Neural crest cell (in vitro differentiated cells): Measurements from ENCODE around the gene CRYBA2. TPM values are rescaled to one million over a fixed set of nuclear protein-coding genes. Genes with fewer than 3 reads are reported as not detected.

Experiments used
- DNase-seq: peaks from one replicate; pipeline ENCODE4 v3.0.0; 2021; ENCODE audit warnings: low read depth, mixed read lengths, low spot score
- H3K27ac Mint-ChIP-seq: one replicate; pipeline ENCODE4 v1.8.0; 2021; ENCODE audit warnings: mild to moderate bottlenecking, mixed read lengths; ENCODE audit not compliant: unreplicated experiment
- H3K27me3 Mint-ChIP-seq: 2 replicates; pipeline ENCODE4 v1.8.0; 2021; ENCODE audit warnings: low read depth, mild to moderate bottlenecking, mixed read lengths
- H3K36me3 Mint-ChIP-seq: 2 replicates; pipeline ENCODE4 v1.8.0; 2021; ENCODE audit warnings: low read depth, mild to moderate bottlenecking, mixed read lengths
- H3K4me1 Mint-ChIP-seq: 2 replicates; pipeline ENCODE4 v1.8.0; 2021; ENCODE audit warnings: mixed read lengths
- H3K4me3 Mint-ChIP-seq: one replicate; pipeline ENCODE4 v1.8.0; 2021; ENCODE audit warnings: mild to moderate bottlenecking, mixed read lengths
- H3K9me3 Mint-ChIP-seq: 2 replicates; pipeline ENCODE4 v1.8.0; 2021; ENCODE audit warnings: mixed read lengths
- total RNA-seq: library from RNA; stranded (reverse); gene quantifications from 2 replicates; pipeline ENCODE4 v1.2.1, GENCODE V29; 2021
- TF ChIP-seq, protein P1 (sequence below): fragments of 200-600 bp; sonication (generic); conservative IDR thresholded peaks from 2 replicates; pipeline ENCODE4 v1.5.0; 2021; ENCODE audit warnings: antibody characterized with exemption, mild to moderate bottlenecking

The CRYBA2 gene
- total RNA-seq, 1 donor from 2014 or later: not detected

DNA sequence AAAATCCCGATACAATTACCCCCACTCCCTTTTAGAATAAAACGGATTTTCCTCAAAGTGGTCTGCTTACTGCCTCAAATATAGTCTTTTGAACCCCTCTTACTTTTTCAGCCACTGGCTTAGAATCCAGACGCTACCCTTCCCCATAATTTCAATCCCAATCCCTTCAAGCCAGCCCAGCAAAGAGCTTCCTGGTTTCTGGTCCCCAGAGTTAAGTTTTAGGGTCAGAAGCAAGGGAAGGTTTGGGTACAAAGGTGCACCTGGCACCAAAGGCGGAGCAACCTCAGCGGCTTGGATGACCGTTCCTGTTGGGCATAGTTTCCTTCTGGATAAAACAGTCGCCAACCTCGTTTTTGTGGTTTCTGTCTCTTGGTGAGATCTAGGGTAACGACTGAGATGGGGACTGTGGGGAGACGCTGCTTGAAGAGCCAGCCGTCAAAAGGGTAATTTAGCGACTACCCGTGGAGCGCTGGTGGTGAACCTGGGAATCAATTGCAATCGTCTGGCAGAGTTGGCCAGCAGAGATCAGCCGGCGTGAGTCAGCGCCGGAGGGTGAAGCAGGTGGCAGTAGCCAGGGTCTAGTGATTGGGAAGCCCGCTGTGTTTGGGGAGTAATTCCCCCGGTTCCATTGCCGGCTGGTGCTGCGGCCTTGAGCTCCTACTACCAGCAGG, 9.8 kb downstream of the CRYBA2 start:
- H3K4me1 Mint-ChIP-seq: peaks cover 9% of the 10 kb centered on the region
- H3K36me3 Mint-ChIP-seq: no peaks in the 10 kb centered on the region
- no peaks in the 10 kb centered on the region for H3K9me3 Mint-ChIP-seq
- TF ChIP-seq, protein P1, sequence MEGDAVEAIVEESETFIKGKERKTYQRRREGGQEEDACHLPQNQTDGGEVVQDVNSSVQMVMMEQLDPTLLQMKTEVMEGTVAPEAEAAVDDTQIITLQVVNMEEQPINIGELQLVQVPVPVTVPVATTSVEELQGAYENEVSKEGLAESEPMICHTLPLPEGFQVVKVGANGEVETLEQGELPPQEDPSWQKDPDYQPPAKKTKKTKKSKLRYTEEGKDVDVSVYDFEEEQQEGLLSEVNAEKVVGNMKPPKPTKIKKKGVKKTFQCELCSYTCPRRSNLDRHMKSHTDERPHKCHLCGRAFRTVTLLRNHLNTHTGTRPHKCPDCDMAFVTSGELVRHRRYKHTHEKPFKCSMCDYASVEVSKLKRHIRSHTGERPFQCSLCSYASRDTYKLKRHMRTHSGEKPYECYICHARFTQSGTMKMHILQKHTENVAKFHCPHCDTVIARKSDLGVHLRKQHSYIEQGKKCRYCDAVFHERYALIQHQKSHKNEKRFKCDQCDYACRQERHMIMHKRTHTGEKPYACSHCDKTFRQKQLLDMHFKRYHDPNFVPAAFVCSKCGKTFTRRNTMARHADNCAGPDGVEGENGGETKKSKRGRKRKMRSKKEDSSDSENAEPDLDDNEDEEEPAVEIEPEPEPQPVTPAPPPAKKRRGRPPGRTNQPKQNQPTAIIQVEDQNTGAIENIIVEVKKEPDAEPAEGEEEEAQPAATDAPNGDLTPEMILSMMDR: no peak
- peaks cover 94% of the 10 kb centered on the region for H3K27me3 Mint-ChIP-seq
- no peak for DNase-seq
- H3K4me3 Mint-ChIP-seq: peak overlapping the region; percentile 6
- H3K27ac Mint-ChIP-seq: no peak overlapping the region

DNA sequence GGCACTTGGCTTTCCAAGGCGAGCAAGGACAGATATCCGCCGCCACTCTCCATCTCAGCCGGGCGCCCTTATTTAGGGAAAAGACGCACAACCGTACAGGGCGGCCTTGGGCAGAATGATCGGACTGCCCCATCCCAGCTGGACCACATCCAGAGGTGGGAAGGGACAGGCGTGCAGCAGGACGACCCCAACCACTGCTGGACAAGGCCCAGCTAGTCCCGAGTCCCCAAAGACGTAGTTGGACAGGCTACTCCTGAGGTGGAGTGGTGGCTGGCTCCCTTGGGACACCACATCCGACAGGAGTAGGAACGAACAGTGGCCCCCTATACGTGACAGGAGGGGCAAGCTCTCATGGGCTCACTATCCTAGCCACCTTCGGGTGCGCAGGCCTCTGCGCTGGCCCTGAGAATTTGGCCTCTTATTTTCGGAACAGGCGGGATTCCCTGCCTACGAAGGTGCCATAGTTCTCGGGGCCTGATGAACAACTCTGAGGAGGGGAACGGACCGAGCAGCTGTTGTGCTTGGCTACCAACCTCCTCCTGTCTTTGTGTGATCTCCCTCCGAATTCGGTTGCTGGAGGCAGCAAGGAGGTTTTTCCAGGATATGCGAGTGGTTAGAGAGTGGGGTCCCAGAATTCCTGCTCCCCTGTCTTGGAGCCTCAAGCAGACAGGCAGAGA, 10.5 kb downstream of the CRYBA2 start:
- Mint-ChIP-seq H3K4me1 (peaks cover 9% of the 10 kb centered on the region), H3K36me3 (no peaks in the 10 kb centered on the region), H3K9me3 (no peaks in the 10 kb centered on the region), H3K27ac (no peak overlapping the region), H3K27me3 (peaks cover 94% of the 10 kb centered on the region), H3K4me3 (peak overlapping the region; percentile 6)
- TF ChIP-seq, protein P1: no peak
- DNase-seq: no peak

DNA sequence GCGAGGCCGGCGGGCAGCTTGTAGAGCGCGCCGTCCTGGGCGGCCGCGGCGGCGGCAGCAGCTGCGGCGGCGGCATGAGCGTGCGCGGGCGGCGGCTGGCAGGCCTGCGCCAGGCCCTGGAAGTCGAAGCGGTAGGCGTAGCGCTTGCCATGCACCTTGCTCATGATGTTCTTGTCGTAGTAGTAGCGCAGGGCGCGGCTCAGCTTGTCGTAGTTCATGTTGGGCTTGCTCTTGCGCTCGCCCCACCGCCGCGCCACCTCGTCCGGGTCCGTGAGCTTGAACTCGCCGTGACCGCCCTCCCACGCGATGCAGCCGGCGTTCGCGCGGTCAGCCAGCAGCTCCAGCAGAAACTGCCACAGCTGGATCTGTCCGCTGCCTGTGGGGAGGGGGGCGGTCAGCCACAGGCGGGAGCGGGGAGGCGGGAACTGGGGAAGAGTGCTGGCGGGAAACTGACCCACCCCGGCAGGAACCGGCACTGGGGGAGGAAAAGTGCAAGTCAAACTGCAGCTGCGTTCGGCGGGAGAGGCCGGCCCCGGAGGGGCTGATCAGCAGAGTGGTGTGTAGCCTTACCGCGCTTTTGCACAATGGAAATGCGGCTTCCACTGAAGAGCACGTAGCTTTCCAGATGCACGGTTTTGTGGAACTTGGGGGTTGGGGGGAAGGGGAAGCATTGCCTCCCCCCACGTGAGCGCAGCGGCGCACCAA, 11.2 kb downstream of the CRYBA2 start:
- Mint-ChIP-seq H3K27ac (no peak overlapping the region), H3K36me3 (no peaks in the 10 kb centered on the region), H3K4me3 (no peak overlapping the region), H3K9me3 (no peaks in the 10 kb centered on the region), H3K27me3 (peaks cover 94% of the 10 kb centered on the region), H3K4me1 (peaks cover 9% of the 10 kb centered on the region)
- TF ChIP-seq, protein P1: no peak
- DNase-seq: no peak

DNA sequence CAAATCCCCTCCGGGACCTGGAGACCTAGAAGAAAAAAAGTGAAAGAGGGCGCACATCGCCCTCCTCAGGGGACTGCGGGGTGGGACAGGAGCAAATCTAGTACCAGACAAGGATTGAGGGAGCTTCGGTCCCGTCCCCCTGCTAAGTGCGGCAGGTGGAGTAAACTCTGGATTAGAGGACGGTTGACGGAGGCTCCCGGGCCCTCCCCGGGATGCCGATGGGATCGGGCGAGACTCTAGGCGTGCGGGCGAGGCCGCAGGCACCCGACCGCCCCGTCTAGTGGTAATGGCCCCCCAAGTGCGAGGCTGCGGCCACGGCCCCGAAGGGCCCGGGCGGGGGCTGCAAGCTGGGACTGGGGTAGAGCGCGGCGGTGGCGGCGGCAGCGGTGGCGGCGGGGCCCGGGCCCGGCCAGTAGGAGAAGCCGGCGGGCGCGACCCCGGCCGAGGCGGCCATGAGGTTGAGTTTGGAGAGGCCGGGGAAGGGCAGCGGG, 11.8 kb downstream of the CRYBA2 start:
- no peak for DNase-seq
- peaks cover 94% of the 10 kb centered on the region for H3K27me3 Mint-ChIP-seq
- peak overlapping the region; percentile 36 for H3K4me3 Mint-ChIP-seq
- TF ChIP-seq, protein P1: peak; percentile 12
- H3K4me1 Mint-ChIP-seq: peaks cover 9% of the 10 kb centered on the region
- H3K36me3 Mint-ChIP-seq: no peaks in the 10 kb centered on the region
- H3K9me3 Mint-ChIP-seq: no peaks in the 10 kb centered on the region
- no peak overlapping the region for H3K27ac Mint-ChIP-seq

DNA sequence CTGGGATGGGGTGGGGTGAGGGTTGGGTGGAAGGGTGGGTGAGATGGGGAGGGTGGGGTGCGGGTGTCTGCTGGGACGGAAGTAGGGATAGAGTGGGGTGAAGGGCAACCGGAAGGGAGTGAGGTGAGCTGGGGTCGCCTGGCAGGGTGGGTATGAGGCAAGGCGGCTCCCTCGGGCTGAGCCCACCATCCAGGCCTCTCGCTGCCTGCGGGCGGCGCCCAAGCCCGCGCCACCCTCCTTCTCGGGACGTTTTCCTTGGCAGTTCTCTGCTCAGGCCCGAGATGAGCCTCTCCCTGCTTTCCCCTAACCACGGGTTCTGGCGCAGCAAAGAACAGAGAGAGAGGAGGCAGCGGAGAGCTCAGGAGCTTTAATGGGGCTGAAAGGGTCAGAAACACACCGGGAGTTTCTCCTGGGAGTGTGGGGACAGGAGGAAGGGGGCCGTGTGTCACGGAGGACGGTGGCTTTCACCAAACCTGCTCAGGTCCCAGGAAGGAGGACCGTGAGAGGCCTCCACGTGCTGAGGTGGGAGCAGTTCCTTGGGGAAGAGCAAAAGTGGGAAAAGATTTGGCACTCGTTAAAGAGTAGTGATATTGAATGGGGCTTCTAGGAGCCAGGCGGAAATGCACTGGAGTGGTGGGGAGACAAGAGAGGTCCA, 12.4 kb downstream of the CRYBA2 start:
- no peak overlapping the region for H3K27ac Mint-ChIP-seq

More for the DNA sequence above, 12.4 kb downstream of the CRYBA2 start:
- Mint-ChIP-seq H3K27me3 (peaks cover 94% of the 10 kb centered on the region), H3K36me3 (no peaks in the 10 kb centered on the region), H3K9me3 (no peaks in the 10 kb centered on the region), H3K4me3 (peak overlapping the region; percentile 36), H3K4me1 (peaks cover 9% of the 10 kb centered on the region)
- TF ChIP-seq, protein P1: no peak
- no peak for DNase-seq
